ENCODE measurements around the gene LDB1.

The LDB1 gene

DNA sequence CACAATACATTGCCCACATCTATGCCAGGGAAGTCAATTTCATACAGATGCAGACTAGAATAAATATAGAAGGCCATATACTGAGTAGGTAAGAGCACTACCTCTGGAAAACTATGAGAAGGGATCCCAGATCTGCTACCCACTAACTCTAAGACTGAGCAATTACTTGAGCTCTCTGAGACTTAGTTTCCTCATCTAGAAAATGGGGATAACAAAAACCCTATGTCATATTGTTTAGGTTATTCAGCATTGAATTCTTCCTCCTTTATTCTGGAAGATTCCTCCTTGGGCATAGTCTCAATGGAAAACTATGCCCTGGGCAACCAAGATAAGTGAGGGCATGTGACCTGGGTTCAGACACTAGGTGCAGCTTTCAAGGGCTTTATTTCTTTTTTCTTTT, 60.2 kb downstream of the LDB1 start:
- no peak for DNase-seq (ENCODE audit: low read depth)
